HG02840 (cell line): ENCODE data around the gene CCDC88B.

Experiments
- ATAC-seq: cut with Tn5 transposase; IDR thresholded peaks from one replicate; pipeline ENCODE4 v1.9.1; 2021; ENCODE audit warnings: mild to moderate bottlenecking, moderate library complexity, moderate number of reproducible peaks; ENCODE audit not compliant: unreplicated experiment, low FRiP score

CCDC88B gene

DNA sequence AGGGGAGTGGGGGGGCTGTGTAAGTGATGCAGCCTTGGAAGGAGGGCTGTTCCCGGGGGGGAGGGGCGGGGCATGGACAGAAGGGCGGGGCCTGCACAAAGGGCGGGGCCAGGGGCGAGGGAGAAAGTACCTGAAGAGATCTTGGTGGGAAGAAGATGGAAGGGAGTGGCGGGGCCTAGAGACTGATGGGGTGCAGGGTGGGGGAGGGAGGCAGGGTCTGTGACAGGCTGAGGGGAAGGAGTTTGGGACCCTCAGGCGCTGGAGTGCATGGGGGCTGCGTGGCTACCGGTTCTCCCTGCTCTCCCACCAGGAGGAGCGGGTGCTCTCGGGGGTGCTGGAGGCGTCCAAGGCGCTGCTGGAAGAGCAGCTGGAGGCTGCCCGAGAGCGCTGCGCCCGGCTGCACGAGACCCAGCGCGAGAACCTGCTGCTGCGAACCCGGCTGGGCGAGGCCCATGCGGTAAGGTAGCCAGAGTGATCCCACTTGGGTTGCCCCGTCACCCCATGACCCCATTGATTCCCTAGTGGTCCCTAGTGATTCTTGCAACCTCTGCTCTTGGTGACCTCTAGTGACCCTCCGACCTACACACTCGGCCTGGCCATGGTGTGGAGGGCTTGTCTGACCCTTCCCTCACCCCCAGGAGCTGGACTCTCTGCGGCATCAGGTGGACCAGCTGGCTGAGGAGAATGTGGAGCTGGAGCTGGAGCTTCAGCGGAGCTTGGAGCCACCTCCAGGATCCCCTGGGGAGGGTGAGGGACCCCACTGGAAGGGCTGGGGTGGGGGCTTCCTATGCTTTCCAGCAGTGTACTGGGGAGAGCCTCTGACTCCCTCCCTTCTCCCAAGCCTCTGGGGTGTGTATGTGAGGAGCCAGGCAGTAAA is 3.1 kb downstream of the CCDC88B start:
- ATAC-seq, result no peak

DNA sequence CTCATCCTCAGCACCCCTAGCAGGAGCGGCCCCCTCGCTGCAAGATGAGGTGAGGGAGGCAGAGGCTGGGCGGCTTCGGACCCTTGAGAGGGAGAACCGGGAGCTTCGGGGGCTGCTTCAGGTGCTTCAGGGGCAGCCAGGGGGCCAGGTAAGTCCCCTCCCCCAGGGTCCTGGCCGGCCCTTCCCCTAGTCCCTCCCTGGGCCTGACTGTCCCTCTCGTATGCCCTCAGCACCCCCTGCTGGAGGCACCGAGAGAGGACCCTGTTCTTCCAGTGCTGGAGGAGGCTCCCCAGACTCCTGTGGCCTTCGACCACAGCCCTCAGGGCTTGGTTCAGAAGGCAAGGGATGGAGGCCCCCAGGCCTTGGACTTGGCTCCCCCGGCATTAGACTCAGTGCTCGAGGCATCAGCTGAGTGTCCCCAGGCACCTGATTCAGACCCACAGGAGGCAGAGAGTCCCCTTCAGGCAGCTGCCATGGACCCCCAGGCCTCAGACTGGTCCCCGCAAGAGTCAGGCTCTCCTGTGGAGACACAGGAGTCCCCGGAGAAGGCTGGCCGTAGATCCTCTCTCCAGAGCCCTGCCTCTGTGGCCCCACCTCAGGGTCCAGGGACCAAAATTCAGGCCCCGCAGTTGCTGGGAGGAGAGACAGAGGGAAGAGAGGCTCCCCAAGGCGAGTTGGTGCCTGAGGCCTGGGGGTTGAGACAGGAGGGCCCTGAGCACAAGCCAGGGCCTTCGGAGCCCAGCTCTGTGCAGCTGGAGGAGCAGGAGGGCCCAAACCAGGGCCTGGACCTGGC is 4.0 kb downstream of the CCDC88B start:
- no peak for ATAC-seq

DNA sequence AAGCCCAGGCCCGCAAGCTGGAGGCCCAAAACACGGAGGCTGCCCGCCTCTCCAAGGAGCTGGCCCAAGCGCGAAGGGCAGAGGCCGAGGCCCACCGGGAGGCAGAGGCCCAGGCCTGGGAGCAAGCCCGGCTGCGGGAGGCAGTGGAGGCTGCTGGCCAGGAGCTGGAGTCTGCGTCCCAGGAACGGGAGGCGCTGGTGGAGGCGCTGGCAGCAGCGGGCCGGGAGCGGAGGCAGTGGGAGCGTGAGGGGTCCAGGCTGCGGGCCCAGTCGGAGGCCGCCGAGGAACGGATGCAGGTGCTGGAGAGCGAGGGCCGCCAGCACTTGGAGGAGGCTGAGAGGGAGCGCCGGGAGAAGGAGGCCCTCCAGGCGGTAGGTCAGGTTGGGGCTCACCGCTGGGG is 4.8 kb downstream of the CCDC88B start:
- ATAC-seq, result no peak

DNA sequence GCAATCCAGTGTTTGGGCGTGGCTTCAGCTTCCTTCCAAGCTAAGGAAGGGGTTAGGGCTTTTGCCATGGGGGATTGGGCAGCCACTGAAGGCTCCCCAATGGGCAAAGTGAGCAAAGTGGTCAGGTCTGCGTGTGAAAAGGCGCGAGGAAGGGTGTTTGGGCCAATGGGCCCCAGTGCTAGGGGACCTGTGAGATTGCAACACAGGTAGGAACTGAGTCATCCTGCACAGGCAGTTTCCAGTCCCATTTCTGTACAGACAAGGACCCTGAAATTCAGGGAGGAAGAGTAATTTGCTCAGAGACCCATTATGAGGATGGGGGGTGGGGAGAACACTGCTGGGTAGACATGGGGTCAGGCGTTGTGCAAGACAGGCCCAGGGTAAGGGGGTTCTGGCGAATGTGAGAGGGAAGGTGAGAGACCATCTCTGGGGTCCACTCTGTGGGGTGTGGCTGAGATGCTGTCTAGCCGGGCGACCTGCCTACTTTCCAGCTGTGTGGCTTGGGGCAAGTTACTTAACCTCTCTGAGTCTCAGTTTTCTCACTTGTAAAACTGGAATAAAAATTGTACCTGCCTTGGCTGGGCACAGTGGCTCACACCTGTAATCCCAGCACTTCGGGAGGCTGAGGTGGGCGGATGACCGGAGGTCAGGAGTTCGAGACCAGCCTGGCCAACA is 7.3 kb downstream of the CCDC88B start:
- no peak for ATAC-seq

DNA sequence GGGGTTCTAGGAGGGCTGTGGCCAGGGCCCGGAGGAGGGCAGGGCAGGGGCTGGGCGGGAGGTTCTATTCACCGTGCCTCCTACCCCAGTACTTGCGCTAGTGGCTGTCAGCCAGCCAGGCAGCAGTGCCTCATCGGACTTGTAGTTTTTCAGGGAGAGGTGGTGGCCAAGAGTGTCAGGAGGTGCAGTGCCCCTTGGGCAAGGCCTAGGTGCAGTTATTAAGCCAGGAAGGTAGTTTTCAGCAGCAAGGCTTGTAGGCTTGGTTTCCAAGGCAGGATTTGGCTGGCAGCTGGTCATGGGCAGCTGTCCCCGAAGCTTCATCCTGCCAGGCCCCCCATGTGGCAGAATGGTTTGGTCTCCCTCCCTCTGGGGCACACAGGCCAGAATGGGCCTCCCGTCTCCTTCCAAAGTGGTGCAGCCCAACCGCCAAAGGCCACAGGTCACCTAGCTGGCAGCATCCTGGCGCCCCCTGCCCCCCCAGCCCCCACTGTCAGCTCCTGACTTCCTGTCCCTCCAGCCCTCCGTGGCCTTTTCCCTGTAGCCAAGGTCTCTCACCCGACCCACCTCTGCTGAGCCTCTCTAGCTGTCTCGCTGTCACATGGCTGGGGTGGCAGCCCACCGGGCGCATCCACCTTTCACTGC is 8.5 kb downstream of the CCDC88B start:
- no peak for ATAC-seq

DNA sequence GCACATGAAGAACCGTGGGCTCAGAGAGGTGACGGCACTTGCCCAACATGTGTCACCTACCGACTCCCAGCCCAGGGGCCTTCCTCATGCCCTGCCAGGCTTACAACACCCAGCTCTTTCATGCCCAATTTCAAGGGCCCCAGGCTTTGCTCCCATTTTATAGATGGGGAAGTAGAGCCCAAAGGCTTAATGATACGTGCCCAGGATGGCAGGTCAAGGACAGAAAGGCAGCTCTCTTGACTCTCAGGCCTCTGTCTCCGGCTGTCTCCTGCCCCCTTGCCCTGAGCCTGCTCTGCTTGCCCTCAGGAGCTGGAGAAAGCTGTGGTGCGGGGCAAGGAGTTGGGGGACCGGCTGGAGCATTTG is 9.0 kb downstream of the CCDC88B start:
- ATAC-seq, result no peak

DNA sequence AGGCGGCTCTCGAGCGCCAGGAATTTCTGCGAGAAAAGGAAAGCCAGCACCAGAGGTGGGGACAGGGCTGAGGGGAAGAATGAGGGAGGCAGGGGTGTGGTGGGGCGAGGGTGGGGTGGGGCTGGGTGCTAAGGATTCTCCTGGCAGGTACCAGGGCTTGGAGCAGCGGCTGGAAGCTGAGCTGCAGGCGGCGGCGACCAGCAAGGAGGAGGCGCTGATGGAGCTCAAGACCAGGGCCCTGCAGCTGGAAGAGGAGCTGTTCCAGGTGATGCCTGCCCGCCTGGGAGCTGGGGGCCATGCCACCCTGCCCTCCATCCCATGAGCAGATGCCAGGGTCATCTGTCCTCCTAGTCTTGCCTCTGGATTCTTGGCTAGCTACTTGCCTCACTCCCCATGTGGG is 9.4 kb downstream of the CCDC88B start:
- ATAC-seq, result no peak

DNA sequence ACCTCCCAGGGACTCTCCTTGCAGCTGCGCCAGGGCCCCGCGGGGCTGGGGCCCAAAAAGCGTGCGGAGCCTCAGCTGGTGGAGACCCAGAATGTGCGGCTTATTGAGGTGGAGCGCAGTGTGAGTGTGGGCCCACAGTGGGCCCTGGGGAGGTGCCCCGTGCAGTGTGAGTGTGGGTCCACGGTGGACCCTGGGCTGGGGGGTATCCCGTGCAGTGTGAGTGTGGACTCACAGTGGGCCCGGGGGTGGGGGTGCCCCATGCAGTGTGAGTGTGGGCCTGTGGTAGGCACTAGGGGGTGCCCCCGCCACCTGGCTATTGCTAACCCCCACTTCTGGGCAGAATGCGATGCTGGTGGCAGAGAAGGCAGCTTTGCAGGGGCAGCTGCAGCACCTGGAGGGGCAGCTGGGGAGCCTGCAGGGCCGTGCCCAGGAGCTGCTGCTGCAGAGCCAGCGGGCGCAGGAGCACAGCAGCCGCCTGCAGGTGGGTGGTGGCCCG is 11.2 kb downstream of the CCDC88B start:
- ATAC-seq, result no peak

DNA sequence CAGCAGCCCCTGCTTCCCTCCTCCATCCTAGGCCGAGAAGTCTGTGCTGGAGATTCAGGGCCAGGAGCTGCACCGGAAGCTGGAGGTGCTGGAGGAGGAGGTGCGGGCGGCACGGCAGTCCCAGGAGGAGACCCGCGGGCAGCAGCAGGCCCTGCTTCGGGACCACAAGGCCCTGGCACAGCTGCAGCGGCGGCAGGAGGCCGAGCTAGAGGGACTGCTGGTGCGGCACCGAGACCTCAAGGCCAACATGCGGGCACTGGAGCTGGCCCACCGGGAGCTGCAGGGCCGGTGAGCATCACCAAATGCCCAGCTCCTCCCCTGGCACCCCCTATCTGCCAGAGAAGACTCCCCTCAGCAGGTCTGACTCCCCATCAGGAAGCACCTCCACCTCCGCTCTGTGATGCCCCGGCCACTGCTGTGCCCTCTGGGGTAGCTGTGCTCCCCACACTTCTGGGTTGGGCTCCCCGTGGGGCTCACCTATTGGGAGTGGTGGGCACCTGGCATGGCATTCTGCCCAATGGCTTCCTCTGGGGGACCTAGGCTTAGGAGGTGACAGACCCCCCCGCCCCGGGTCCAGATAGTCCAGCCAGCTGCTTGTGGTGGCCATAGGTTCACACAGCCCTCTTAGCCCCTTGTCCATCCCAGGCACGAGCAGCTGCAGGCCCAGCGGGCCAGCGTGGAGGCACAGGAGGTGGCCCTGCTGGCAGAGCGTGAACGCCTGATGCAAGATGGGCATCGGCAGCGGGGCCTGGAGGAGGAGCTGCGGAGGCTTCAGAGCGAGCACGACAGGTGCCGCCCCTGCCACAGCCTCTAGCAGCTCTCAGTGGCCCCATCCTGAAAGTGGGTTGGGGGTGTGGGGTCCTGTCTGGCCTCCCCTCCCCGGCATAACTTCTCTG is 12.3 kb downstream of the CCDC88B start:
- ATAC-seq, result no peak

DNA sequence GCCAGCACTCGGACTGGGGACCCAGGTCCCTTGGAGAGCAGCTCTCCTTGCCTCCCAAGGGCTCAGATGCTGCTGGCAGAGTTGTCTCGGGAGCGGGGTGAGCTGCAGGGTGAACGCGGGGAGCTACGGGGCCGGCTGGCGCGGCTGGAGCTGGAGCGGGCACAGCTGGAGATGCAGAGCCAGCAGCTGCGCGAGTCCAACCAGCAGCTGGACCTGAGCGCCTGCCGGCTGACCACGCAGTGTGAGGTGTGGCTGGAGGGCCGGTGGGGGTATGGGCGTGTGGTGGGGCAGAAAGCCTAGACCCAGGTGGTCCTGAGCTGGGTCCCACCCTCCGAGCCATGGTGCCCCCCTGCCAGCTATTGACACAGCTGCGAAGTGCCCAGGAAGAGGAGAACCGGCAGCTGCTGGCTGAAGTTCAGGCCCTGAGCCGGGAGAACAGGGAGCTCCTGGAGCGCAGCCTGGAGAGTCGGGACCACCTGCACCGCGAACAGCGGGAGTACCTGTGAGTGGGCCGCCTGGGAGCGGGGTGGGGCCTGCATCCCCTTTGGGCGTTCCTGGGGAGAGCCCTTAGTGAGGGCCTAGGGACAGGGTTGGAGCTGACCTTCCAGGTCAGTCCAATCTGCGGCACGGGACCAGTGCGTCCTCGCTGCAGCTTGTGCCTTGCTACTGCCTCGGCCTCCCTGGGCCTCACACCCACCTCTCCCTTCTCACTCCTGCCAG is 13.2 kb downstream of the CCDC88B start:
- ATAC-seq, result no peak

DNA sequence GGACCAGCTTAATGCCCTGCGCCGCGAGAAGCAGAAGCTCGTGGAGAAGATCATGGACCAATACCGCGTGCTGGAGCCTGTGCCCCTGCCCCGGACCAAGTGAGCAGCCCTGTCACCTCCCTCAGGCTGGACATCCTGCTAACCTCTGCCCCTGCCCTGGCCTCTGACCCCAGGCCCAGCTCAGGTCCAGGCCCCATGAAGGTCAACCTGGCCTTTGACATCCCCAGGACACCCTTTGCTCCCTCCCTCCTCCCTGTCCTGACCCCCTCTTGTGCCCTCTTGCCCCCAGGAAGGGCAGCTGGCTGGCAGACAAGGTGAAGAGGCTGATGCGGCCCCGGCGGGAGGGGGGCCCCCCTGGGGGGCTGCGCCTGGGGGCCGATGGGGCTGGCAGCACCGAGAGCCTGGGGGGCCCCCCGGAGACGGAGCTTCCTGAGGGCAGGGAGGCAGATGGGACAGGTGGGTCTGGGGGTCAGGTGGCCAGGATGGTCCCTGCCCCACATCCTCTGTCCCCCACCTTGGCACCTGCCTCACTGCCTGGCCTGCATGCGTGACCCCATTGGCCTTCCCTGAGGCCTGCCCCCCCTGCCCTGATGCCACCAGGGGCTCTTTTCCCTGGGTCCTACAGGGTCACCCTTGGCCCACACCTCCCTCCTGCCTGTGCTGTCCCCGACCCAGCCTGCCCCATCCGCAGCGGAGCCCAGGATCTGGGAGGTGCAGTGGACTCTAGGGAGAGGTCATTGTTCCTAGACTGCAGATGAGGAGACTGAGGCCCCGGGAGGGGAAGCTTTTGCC is 13.9 kb downstream of the CCDC88B start:
- no peak for ATAC-seq

DNA sequence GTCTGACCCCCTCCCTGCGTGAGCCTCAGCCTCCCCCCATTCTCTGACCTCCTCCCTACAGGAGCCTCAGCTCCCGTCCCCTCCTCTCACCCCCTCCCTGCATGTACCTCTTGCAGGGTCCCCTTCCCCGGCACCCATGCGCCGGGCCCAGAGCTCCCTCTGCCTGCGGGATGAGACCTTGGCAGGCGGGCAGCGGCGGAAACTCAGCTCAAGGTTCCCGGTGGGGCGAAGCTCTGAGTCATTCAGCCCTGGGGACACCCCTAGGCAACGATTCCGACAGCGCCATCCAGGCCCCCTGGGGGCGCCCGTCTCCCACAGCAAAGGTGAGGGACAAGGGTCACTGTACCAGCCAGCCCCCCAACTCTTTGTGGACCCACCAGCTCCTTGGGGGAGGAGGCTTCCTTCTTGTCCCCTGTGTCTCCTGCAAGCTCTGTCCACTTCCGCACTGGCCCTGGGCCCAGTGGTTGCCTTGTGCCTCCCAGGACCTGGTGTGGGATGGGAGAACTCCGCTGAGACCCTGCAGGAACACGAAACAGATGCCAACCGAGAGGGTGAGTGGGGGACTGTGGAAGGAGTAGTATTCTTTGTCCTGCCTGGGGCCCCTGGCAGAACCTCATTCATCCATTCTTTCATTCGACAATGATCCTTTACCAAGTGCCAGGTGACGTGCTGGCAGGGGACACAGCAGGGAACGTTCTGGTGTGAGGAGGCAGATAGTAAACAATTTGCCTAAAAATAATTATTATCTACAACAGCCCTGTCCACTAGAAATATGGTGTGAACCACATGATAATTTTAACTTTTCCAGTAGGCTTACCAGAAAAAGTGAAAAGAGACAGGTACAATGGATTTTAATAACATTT is 15.3 kb downstream of the CCDC88B start:
- no peak for ATAC-seq

DNA sequence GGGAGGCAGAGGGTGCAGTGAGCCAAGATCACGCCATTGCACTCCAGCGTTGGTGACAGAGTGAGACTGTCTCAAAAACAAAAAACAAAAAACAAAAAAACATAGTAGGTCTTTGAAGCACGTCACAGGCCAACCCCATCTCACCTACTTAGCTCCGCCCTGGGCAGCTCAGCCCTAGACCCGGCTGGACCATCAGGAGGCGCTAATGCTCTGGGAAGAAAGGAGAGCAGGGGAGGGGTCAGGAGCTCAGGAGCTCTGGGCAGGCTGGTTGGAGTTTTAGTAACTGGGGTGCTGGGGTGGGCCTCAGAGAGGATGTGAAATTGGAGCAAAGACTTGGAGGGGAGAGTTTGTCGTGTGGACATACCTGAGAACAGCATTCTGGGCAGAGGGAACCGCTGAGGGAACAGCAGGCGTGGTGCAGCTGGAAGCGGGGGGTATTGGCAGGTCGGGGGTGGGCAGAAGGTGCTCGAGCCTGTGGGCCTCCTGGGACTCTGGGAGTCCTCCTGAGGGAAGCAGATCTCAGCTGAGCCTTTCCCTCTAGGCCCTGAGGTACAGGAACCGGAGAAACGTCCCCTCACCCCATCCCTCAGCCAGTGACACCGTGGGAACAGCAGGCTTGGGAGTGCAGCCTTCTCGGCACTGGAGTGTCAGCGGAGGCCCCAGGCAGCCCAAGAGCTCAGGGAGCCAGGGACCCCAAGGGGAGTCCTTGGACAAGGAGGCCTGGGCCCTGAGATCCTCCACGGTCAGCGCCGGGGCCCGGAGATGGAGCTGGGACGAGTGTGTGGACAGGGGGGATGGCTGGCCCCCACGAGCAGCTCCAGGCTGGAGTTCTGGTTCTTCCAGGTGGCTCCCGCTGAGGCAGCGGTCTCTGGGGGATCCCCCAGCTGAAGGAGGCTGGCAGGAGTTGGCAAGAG is 16.8 kb downstream of the CCDC88B start:
- no peak for ATAC-seq

DNA sequence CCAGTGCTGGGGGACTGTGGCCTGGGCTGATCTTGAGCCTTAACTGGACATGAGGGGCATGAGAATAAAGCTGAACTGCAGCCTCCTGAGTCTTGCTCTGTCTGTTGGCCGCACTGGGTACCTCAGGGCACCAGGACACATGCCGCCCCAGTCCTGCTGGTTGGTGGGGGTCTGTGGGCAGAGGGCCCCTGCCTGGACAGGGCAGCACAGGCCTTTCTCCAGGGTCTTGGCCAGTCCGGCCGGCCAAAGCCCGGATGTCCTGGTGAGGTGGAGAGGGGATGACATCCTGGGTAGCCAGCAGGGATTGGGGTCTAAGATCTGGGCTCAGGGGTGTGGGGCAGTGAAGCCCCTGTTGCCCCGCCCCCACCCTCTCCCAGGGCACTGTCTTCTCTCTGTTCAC is 17.4 kb downstream of the CCDC88B start:
- ATAC-seq, result no peak

DNA sequence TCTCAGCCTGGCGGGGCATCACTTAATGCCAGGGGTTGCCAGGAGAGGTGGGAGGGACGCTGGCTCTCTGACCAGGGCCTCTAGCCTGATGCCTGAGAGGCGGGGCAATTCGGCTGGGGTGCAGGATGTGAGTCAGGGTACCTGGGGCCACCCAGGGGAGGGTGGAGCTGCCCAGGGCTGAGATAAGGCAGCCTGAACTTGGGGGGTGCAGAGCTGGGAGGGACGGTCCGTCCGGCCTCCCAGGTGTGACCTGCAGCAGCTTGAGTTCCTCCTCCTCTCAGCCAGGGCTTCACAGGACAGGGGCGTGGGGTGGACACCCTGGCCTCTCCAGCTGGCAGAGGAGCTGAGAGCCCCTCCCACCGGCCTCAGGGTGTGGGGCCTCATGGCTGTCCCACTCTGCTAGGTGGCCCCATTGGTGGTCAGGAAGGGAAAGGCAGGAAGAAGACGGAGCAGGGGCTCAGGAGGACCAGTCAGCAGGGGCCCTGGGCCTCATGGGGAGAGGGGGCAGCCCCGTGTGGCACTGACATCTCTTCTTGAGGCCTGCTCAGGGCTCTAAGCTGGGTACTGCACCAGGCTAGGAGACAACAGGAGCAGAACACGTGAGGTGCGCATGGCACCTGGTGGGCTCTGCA is 18.0 kb downstream of the CCDC88B start:
- no peak for ATAC-seq

DNA sequence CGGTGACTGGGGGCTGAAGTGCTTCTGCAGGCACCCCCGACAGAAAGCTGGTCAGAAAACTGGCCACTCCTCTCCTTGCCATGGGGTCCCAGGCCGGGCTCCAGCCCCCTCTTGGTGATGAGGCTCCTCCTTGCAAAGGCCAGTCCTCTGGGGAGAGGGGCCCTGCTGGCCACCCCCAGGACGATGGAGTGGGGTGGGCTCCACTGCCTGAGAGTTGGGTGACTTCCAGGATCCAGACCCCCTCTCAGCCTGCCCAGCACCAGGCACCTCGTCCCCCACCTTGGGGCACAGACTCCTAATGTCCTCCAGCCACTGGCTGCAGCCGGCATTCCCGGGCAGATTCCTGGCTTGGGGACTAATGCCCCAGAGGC is 18.5 kb downstream of the CCDC88B start:
- no peak for ATAC-seq
